GM18951 (cell line): Measurements from ENCODE around the gene SPAG7.
"Not testable (repeated sequence)": the region's sequence is repeated elsewhere in the genome, so short reads cannot be mapped to it uniquely, and the experiment has no call there.

Experiments used
- POLR2A ChIP-seq: IDR thresholded peaks from 4 replicates; pipeline ENCODE4 v1.6.1; 2011; ENCODE audit warnings: mild to moderate bottlenecking; ENCODE audit not compliant: insufficient read length, insufficient read depth; ENCODE audit errors: extremely low read depth
- in situ Hi-C: fragments of 300-500 bp; cut with MboI; formaldehyde crosslinking; loops from one replicate; pipeline ENCODE4 v1.12.0; 2022; ENCODE audit warnings: low sequenced_read_pairs, mixed read lengths, inconsistent platforms; ENCODE audit not compliant: unreplicated experiment

The SPAG7 gene

GRCh38 chr17:4933646-4934045 lies 34.0 kb downstream of the SPAG7 start:
- no peak for TF ChIP-seq POLR2A
- in situ Hi-C loops, result no loop called here

- no peak for TF ChIP-seq POLR2A
- in situ Hi-C loops, result no loop called here
These were observed 34.9 kb downstream of the SPAG7 start for GRCh38 chr17:4932756-4933155.

DNA sequence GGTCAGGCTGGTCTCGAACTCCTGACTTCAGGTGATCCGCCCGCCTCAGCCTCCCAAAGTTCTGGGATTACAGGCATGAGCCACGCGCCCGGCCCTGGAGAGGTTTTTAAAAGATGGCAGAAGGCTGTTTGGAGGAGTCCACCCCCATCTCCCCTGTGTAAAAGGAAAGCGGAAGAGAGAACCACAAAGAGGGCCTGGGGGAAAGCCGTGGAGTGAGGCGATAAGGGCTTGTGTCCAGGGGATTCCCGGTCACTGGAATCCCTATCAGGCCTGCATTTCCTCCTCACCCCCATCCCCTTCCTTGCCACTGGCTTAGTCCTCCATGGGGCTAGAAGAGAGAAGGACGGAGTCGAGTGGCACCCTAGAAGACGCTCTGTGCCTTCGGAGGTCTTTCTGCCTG lies 35.7 kb downstream of the SPAG7 start, which contains the start of gene GP1BA:
Gene GP1BA (plus strand): TSS at position 315 of the 400 bp plus-strand sequence. CDS start 328 bp downstream, outside the sequence.
- in situ Hi-C loops, result no loop called here
- TF ChIP-seq POLR2A, result no peak

GRCh38 chr17:4928881-4929280 lies 38.7 kb downstream of the SPAG7 start:
- in situ Hi-C loops, result no loop called here
- no peak for TF ChIP-seq POLR2A

DNA sequence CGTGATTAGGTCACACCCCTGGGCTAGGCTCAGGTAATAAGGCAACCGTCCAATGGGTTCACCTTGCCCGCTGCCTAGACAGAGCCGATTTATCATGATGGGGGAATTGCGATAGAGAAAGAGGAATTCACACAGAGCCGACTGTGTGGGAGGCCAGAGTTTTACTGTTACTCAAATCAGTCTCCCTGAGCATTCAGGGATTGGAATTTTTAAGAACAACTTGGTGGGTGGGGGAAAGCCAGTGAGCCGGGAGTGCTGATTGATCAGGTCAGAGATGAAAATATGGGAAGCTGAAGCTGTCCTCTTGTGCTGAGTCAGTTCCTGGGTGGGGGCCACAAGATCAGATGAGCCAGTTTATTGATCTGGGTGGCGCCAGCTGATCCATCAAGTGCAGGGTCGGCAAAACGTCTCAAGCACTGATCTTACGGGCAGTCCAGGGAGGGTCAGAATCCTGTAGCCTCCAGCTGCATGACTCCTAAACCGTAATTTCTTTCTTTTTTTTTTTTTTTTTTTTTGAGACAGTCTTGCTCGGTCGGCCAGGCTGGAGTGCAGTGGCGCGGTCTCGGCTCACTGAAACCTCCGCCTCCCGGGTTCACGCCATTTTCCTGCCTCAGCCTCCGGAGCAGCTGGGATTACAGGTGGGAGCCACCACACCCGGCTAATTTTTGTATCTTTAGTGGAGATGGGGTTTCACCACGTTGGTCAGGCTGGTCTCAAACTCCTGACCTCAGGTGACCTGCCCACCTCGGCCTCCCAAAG lies 40.9 kb downstream of the SPAG7 start:
- in situ Hi-C loops, result not testable (repeated sequence)

GRCh38 chr17:4921320-4921719 lies 46.3 kb downstream of the SPAG7 start:
- TF ChIP-seq POLR2A, result no peak
- in situ Hi-C loops, result no loop called here

DNA sequence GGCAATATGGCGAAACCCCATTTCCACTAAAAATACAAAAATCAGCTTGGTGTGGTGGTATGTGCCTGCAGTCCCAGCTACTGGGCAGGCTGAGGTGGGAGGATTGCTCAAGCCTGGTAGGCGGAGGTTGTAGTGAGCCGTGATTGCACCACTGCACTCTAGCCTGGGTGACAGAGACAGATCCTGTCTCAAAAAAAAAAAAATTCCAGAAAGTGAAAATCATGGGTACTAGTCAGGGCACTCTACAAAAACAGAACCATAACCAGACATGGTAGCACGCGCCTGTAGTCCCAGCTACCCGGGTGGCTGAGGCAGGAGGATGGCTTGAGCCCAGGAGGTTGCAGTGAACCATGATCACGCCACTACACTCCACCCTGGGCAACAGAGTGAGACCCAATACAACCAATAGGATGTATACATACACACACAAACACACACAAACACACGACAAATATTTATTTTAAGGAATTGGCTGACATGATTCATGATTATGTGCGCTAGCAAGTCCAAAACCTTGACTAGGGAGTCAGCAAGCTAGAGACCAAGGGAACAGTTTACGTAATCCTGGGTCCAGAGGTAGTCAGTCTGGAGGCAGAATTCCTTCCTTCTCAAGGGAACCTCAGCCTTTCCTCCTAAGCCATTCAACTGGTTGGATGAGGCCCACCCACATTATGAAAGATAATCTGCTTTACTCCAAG lies 47.1 kb downstream of the SPAG7 start:
- TF ChIP-seq POLR2A, result no peak
- in situ Hi-C loops, result no loop called here

GRCh38 chr17:4919511-4920047 lies 48.0 kb downstream of the SPAG7 start:
- in situ Hi-C loops, result no loop called here
- TF ChIP-seq POLR2A, result no peak

GRCh38 chr17:4914551-4914950 lies 53.1 kb downstream of the SPAG7 start:
- in situ Hi-C loops, result not testable (repeated sequence)

DNA sequence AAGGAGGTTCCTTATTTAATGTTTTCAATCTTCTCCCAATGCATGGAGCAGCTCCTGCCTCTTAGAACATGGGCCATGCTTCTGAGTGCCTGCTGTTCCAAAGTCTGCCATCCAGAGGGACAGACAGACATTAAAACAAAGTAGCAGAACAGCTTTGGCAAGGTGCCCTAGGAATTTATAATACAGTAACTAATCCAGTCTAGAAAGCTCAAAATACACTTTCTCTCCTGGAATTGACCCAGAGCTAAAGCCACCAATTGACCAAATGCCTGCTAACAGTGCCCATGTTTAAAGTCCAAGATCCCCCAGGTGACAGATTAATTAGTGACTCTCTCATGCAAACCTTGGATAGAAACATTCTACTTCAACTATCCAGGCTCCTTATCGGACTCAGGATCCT lies 53.6 kb downstream of the SPAG7 start:
- TF ChIP-seq POLR2A, result no peak
- in situ Hi-C loops, result no loop called here
